GM12874 (cell line): ENCODE data around the gene PPFIA2.

Source experiments
- CTCF ChIP-seq: IDR thresholded peaks from 2 replicates; pipeline ENCODE4 v1.5.1; 2011; ENCODE audit warnings: low read depth, mild to moderate bottlenecking, control low read depth, low read length, moderate library complexity; ENCODE audit not compliant: insufficient read depth

The PPFIA2 gene

DNA sequence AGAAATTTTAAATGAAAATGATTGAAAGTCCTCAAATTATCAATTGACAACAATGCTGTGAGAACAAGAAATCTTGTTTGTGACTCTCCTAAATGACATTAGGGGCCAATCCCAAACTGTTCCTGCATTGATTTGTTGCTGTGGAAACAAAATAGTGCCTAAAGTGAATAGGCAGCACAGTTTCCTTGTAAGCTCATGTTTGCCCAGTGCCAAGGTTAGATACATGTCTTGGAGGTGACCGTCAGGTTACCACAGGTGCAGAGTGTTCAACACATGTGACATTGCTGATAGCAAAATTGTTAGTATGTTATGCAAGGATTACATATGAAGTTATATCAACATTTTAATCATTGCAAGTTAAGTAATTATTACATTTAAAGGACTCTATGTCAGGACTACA is 388.7 kb downstream of the PPFIA2 start:
- no peak for TF ChIP-seq CTCF

- no peak for TF ChIP-seq CTCF
Observed at GRCh38 chr12:81369175-81369574, 390.0 kb downstream of the PPFIA2 start.

GRCh38 chr12:81365284-81365683 is 393.9 kb downstream of the PPFIA2 start:
- no peak for TF ChIP-seq CTCF

- TF ChIP-seq CTCF, result no peak
Observed at GRCh38 chr12:81360916-81361315, 398.2 kb downstream of the PPFIA2 start.

GRCh38 chr12:81359736-81360135 is 399.4 kb downstream of the PPFIA2 start:
- no peak for TF ChIP-seq CTCF

DNA sequence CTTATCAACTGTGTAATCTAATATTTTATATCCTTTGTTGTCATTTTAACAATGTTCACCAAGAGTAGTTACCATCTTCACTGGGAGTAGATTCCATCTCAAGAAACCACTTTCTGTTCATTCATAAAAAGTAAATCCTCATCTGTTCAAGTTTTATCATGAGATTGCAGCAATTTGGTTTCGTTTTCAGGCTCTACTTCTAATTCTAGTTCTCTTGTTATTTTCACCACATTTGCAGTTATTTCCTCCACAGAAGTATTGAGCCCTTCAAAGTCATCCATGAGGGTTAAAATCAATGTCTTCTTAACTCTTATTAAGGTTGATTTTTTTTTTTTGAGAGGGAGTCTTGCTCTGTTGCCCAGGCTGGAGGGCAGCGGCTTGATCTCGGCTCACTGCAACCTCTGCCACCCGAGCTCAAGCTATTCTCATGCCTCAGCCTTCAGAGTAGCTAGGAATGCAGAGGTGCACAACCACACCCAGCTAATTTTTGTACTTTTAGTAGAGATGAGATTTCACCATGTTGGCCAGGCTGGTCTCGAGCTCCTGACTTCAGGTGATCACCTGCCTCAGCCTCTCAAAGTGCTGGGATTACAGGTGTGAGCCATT is 404.7 kb downstream of the PPFIA2 start:
- TF ChIP-seq CTCF, result no peak

- TF ChIP-seq CTCF, result no peak
Observed at GRCh38 chr12:81350309-81350708, 408.8 kb downstream of the PPFIA2 start.
